GM12865 (cell line): ENCODE measurements around the gene DOHH.

ENCODE experiments used
- DNase-seq: peaks from one replicate; pipeline ENCODE4 v3.0.0; 2010; ENCODE audit warnings: low read depth
- H3K4me3 ChIP-seq: 2 replicates; pipeline ENCODE4 v1.5.1; 2011; ENCODE audit warnings: mild to moderate bottlenecking, low read depth, low read length, control low read depth
- CTCF ChIP-seq: IDR thresholded peaks from 2 replicates; pipeline ENCODE4 v1.5.1; 2011; ENCODE audit warnings: low read length, control low read depth, low read depth, inconsistent platforms; ENCODE audit not compliant: insufficient read depth; ENCODE audit errors: missing control alignments

DOHH gene

DNA sequence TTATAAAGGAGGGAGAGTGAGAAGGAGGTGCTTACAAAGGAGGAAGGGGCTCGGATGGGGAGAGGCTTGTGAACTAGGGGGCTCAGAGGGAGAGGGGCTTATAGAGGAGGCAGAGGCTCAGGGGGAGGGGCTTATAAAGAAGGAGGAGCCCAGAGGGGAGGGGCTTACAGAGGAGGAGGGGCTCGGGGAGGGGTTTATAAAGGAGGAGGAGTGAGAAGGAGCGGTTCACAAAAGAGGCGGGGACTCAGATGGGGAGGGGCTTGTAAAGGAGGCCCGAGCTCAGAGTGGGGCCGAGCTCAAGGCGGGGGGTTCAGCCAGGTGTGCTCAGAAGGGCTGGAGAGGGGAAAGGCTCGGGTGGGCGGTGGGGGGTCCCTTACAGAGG is 20.6 kb downstream of the DOHH start:
- DNase-seq = peak; percentile 35
- no peak for TF ChIP-seq CTCF
- no peak overlapping the region for H3K4me3 ChIP-seq

GRCh38 chr19:3479177-3479833 is 21.2 kb downstream of the DOHH start:
- DNase-seq = peak; percentile 64
- no peak overlapping the region for H3K4me3 ChIP-seq
- no peak for TF ChIP-seq CTCF

- H3K4me3 ChIP-seq = no peak overlapping the region
- TF ChIP-seq CTCF = no peak
- DNase-seq = no peak
Observed at GRCh38 chr19:3478409-3479176, 21.9 kb downstream of the DOHH start.

DNA sequence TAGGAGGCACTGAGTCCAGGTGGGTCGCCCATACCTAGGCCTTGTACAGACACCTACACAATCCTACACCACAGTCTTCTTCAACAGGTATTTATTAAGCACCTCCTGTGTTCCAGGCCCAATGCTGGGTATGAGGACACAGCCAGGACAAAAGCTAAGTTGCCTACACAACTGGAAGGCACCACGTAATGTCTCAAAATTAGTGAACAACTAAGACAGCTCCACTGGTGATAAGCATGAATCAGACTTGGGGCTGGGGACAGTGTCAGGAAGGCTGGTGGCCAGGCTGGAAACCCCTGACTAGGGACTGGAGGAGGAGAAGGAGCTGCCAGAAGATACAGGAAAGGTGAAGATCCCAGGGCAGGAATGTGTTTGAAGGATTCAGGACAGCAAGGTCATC is 22.5 kb downstream of the DOHH start:
- TF ChIP-seq CTCF = no peak
- DNase-seq = no peak
- H3K4me3 ChIP-seq = no peak overlapping the region

GRCh38 chr19:3477506-3477905 is 23.0 kb downstream of the DOHH start:
- H3K4me3 ChIP-seq = no peak overlapping the region
- TF ChIP-seq CTCF = no peak

DNA sequence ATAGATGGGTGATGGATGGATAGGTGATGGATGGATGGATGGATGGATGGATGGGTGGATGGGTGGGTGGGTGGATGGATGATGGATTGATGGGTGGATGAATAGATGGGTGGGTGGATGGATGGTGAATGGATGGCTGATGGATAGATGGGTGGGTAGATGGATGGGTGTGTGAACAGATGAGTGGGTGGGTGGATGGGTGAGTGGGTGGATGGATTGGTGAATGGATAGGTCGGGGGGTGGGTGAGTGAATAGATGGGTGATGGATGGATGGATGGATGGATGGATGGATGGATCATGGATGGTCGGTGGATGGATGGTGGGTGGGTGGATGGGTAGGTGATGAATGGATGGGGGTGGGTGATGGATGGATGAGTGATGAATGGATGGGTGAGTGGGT is 23.6 kb downstream of the DOHH start:
- H3K4me3 ChIP-seq = no peak overlapping the region
- DNase-seq = no peak
- TF ChIP-seq CTCF = no peak

More at GRCh38 chr19:3477506-3477905, 23.0 kb downstream of the DOHH start:
- no peak for DNase-seq
